ENCODE results near the gene QSOX1. TPM values are rescaled to one million over a fixed set of nuclear protein-coding genes. Genes with fewer than 3 reads are reported as not detected.
A peak's percentile ranks its signal among the peaks of the same experiment; 100 is the strongest.

QSOX1 gene
- total RNA-seq, 2 experiments from 2014 or later: 35.1 to 36.5 TPM

GRCh38 chr1:180221462-180221861 lies 66.8 kb downstream of the QSOX1 start:
- H3K4me3 Mint-ChIP-seq: no peak overlapping the region
- DNase-seq: no peak
- no peak overlapping the region for H3K27ac Mint-ChIP-seq
- no peaks in the 10 kb centered on the region for H3K36me3 Mint-ChIP-seq
- H3K9me3 Mint-ChIP-seq: no peaks in the 10 kb centered on the region
- H3K27me3 Mint-ChIP-seq: peaks cover 35% of the 10 kb centered on the region
- no peaks in the 10 kb centered on the region for H3K4me1 Mint-ChIP-seq

DNA sequence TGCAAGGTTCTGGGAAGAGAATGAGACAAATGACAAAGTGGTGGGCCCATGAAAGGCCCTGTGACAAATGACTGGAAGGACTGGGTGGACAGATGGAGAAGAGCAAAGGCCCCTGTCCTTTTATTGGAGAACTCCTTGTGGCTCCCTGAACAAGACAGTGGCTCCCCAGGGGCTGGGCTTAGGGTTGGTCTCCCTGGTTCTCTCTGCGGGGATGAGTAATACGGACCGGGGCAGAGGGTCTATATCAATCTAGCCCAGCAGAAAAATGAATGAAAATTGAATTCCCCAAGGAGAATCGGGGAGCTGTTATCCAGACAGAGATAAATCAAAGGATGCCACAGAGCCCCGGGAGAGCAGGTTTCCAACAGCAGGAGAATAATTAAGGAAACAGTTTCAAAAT lies 70.2 kb downstream of the QSOX1 start:
- no peaks in the 10 kb centered on the region for H3K9me3 Mint-ChIP-seq
- H3K27ac Mint-ChIP-seq: no peak overlapping the region
- DNase-seq: no peak
- no peak overlapping the region for H3K4me3 Mint-ChIP-seq
- H3K36me3 Mint-ChIP-seq: no peaks in the 10 kb centered on the region
- peaks cover 64% of the 10 kb centered on the region for H3K27me3 Mint-ChIP-seq
- H3K4me1 Mint-ChIP-seq: no peaks in the 10 kb centered on the region

DNA sequence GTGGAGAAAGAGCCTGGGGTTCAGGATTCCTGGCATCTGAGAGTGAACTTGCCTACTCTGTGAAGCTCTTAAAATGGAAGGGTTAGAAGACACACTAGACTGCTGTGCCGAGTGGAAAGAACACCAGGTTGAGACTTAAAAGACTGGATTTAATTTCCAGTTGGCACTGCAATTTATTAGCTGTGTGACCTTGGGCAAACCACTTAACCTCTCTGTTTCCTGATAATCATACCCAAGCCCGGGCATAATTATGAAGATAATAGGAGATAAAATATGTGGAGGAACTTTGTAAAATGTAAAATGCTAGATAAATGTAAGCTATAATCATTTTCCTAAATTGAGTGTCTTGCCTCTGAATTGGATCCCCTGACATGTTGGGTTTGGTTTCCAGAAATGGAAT lies 70.7 kb downstream of the QSOX1 start:
- H3K27me3 Mint-ChIP-seq: peaks cover 68% of the 10 kb centered on the region
- H3K36me3 Mint-ChIP-seq: no peaks in the 10 kb centered on the region
- H3K27ac Mint-ChIP-seq: no peak overlapping the region

DNA sequence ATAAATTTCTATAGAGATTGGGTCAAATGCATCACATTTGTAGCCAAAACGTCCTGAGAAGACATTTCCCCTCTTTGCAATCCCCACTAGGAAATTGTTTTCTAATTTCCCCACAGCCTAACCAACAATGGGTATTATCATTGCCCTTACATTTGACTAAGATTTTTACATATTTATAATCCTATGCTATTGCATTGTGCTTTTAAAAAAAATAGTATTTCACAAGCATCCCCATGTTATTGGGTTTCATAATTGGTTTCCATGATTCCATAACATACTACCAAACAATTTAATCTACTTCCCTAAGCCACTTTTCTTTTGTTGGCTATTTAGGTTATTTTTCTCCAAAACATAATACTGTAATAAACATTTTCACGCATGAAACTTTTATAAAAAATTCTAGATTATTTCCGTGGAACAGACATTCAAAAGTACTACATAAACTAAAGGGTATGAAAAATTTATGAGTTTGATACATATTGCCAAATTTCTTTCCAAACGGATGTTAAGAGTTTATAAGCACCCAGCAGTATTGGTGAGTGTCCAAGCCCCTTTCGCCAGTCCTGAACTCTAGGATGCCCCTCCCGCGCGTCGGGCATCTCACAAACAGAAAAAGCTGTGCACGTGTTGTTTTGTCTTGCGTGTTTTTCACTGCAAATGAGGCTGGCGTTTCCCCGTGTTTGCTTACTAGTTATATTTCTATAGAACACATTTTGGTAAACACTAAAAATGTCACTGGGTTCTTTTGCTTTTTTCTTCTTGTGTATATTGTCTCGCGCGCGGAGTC lies 73.4 kb downstream of the QSOX1 start:
- H3K27ac Mint-ChIP-seq: no peak overlapping the region
- H3K36me3 Mint-ChIP-seq: no peaks in the 10 kb centered on the region
- no peak for DNase-seq
- peak overlapping the region; percentile 22 for H3K4me3 Mint-ChIP-seq
- no peaks in the 10 kb centered on the region for H3K9me3 Mint-ChIP-seq
- H3K27me3 Mint-ChIP-seq: peaks cover 84% of the 10 kb centered on the region
- H3K4me1 Mint-ChIP-seq: peaks cover 13% of the 10 kb centered on the region

More for the DNA sequence above, 70.7 kb downstream of the QSOX1 start:
- Mint-ChIP-seq H3K4me3 (no peak overlapping the region), H3K4me1 (no peaks in the 10 kb centered on the region), H3K9me3 (no peaks in the 10 kb centered on the region)
- no peak for DNase-seq

GRCh38 chr1:180228648-180229482 lies 74.2 kb downstream of the QSOX1 start:
- DNase-seq: peak; percentile 23
- Mint-ChIP-seq H3K9me3 (no peaks in the 10 kb centered on the region), H3K36me3 (no peaks in the 10 kb centered on the region), H3K27me3 (peaks cover 89% of the 10 kb centered on the region), H3K4me3 (peak overlapping the region; percentile 69), H3K4me1 (peaks cover 14% of the 10 kb centered on the region), H3K27ac (no peak overlapping the region)

- Mint-ChIP-seq H3K4me3 (peak within 1 kb of the TSS; percentile 69), H3K9me3 (no peaks in the 10 kb centered on the region), H3K36me3 (no peaks in the 10 kb centered on the region), H3K27ac (no peak within 1 kb of the TSS), H3K27me3 (peaks cover 89% of the 10 kb centered on the region), H3K4me1 (peaks cover 22% of the 10 kb centered on the region)
- peak; percentile 43 for DNase-seq
These were observed 75.1 kb downstream of the QSOX1 start, which contains the start of gene LHX4 for GRCh38 chr1:180229483-180230415. Gene LHX4 (plus strand): TSS chr1:180230264. CDS start chr1:180230530, 266 bp downstream.

DNA sequence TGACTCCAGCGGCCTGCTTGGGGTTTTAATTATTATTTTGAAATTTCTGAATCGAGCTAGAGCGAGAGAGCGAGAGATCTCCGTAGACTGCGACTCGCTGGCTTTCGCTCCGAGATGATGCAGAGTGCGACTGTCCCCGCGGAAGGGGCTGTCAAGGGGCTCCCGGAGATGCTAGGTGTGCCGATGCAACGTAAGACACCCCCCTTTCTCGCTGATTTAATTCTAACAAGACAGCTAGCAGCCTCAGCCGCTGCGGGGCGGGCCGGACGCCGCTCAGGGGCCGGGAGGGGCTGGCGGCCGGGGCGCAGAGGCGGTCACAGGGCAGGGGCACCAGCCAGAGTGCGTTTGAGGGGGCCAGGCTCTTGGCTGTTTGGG lies 75.7 kb downstream of the QSOX1 start:
- Mint-ChIP-seq H3K27ac (no peak overlapping the region), H3K4me1 (peaks cover 22% of the 10 kb centered on the region), H3K27me3 (peaks cover 89% of the 10 kb centered on the region), H3K4me3 (peak overlapping the region; percentile 64), H3K9me3 (no peaks in the 10 kb centered on the region), H3K36me3 (no peaks in the 10 kb centered on the region)
- DNase-seq: no peak

DNA sequence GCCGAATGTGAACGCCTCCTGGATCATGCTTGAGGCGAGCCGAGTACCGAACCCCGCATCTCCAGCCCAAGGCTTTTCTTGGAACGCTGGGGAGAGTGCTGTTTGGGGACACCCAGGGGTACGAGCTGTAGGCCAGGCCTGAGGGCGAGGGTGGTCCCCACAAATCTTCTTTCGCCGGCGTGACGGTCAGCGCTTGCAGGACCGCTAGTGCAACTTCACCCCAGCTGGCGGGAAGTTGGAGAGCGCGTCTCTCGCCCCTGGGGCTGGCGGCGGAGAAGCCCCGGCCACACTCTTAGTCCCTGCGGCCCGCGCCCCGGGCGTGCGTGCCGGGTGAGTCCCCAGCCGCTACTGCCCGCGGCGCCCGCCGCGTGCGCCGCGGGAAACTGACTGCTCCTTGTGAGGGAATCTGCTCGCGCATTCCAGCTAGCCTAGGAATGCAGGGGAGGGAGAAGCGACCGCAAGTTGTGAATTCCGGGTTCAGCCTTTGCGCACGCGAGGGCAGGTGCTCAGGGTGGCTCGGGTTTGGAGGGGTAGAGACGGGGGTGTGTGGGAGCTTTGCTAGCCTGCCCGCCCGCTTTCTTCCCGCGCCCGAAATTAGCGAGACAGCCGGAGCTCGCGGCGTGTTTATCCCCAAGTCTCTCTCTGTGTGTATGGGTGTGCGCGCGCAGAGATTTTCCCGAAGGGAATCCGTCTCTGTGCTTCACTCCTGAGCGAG lies 76.3 kb downstream of the QSOX1 start:
- Mint-ChIP-seq H3K4me1 (peaks cover 25% of the 10 kb centered on the region), H3K27ac (no peak overlapping the region), H3K4me3 (peak overlapping the region; percentile 61), H3K27me3 (peaks cover 90% of the 10 kb centered on the region), H3K9me3 (no peaks in the 10 kb centered on the region), H3K36me3 (no peaks in the 10 kb centered on the region)
- DNase-seq: no peak

DNA sequence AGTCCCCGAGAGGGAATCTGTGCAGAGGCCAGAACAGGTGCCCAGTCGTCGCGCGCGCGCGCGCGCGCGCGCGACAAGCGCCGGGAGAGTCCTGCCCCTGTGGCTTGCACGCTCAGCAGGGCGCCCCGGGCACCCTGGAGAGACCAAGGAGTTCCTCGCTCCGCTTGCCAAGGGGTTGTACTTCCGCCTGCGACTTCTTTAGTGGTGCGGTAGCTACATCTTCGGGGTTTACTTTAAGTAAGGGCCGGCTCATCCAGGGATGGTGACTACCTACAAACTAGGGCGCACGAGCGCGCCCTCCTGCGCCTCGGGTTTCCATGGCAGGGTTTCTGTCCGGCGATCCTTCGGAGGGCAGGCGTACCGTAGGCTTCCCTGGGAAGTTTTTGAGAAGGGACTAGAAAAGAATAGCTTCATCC lies 76.8 kb downstream of the QSOX1 start:
- H3K4me3 Mint-ChIP-seq: peak overlapping the region; percentile 67
- peaks cover 91% of the 10 kb centered on the region for H3K27me3 Mint-ChIP-seq
- peaks cover 27% of the 10 kb centered on the region for H3K4me1 Mint-ChIP-seq
- H3K9me3 Mint-ChIP-seq: no peaks in the 10 kb centered on the region
- DNase-seq: peak; percentile 29
- no peaks in the 10 kb centered on the region for H3K36me3 Mint-ChIP-seq
- no peak overlapping the region for H3K27ac Mint-ChIP-seq

DNA sequence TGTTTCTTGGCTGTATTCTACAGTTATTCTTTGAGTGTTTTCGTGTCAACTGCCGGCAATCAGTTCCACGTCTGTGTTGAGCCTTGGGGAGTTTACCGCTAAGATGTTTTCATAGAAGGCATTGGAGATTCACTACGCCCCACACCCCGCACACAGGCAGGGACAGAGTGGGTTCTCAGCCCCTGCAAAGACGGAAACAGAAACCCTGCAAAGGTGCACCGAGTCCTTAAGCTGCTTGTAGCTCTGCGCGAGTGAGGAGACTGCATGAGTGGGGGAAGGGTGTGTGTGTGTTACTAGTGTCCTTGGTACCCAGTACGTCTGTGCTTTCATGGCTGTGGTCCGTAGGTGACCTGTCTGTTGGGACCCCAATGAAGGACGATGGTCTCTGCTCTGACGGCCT lies 77.3 kb downstream of the QSOX1 start:
- peak overlapping the region; percentile 67 for H3K4me3 Mint-ChIP-seq
- no peak overlapping the region for H3K27ac Mint-ChIP-seq
- H3K4me1 Mint-ChIP-seq: peaks cover 28% of the 10 kb centered on the region
- no peaks in the 10 kb centered on the region for H3K9me3 Mint-ChIP-seq
- DNase-seq: no peak
- no peaks in the 10 kb centered on the region for H3K36me3 Mint-ChIP-seq
- peaks cover 91% of the 10 kb centered on the region for H3K27me3 Mint-ChIP-seq

DNA sequence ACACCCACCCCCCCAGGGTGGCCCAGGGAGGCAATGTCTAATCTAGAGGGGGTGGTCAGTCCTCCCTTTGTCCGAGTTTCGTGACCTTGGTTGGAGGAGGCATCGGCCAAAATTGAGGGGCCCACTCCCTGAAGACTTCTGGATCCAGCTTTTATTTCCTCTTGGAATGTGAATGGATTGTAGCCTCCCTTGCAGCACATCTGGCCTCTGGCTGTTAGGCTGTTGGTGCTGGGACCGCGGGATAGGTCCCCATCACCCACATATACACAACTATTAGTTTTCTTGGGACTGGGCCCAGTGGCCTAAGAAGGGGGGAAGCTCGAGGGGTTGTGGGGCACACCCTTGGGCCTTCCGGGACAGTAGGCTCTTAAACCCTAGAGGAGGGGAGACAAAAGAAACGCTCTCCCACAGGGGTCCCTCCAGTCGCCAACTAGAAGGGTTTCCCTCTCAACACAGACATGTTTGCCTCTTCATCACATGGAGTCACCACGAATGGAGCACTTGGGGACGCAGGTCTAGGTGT lies 77.9 kb downstream of the QSOX1 start:
- Mint-ChIP-seq H3K27ac (no peak overlapping the region), H3K9me3 (no peaks in the 10 kb centered on the region), H3K4me1 (peaks cover 28% of the 10 kb centered on the region), H3K27me3 (peaks cover 93% of the 10 kb centered on the region), H3K4me3 (no peak overlapping the region), H3K36me3 (no peaks in the 10 kb centered on the region)
- no peak for DNase-seq

GRCh38 chr1:180233191-180234011 lies 78.7 kb downstream of the QSOX1 start:
- no peak overlapping the region for H3K27ac Mint-ChIP-seq
- DNase-seq: no peak

DNA sequence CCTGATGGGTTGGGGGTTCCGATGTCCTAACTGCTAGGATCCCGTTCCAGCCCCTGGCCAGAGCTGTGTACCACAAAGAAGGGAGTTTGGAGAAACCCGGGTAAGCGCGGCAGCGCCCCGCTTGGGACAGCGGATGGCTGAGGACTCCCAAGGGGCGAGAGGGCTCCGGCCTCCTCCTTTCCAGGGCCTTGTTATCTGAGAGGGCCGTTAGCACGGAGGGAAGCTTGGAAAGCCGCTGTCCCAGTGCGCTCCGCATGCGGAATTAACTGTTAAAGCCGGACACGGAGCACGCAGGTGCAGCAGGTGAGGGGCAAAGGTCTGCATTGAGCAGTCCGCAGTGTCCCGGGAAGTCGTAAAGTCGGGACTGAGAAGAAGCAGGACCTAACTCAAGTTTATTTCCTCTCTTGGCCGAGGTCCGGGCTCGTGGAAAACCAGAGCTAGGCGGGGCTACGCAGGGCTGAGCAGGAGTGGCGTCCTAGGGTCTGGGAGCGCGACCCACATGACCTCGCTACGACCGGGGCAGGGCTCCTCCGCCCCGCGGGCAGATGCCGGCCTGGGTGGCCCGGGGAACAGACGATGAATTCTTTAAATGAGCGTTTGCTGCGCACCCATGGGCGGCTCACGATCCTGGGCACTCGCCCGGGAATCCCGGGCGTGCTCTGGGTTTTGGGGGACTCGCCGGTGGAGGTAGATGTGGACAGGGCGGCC lies 79.9 kb downstream of the QSOX1 start:
- no peak overlapping the region for H3K27ac Mint-ChIP-seq
- peaks cover 33% of the 10 kb centered on the region for H3K4me1 Mint-ChIP-seq
- DNase-seq: no peak
- no peaks in the 10 kb centered on the region for H3K36me3 Mint-ChIP-seq
- no peaks in the 10 kb centered on the region for H3K9me3 Mint-ChIP-seq
- peak overlapping the region; percentile 29 for H3K4me3 Mint-ChIP-seq
- H3K27me3 Mint-ChIP-seq: peaks cover 92% of the 10 kb centered on the region

More at GRCh38 chr1:180233191-180234011, 78.7 kb downstream of the QSOX1 start:
- H3K4me1 Mint-ChIP-seq: peaks cover 30% of the 10 kb centered on the region
- H3K27me3 Mint-ChIP-seq: peaks cover 93% of the 10 kb centered on the region
- no peaks in the 10 kb centered on the region for H3K9me3 Mint-ChIP-seq
- H3K36me3 Mint-ChIP-seq: no peaks in the 10 kb centered on the region
- H3K4me3 Mint-ChIP-seq: no peak overlapping the region
